Measurements from ENCODE around the gene EPB41L3.

EPB41L3 gene

DNA sequence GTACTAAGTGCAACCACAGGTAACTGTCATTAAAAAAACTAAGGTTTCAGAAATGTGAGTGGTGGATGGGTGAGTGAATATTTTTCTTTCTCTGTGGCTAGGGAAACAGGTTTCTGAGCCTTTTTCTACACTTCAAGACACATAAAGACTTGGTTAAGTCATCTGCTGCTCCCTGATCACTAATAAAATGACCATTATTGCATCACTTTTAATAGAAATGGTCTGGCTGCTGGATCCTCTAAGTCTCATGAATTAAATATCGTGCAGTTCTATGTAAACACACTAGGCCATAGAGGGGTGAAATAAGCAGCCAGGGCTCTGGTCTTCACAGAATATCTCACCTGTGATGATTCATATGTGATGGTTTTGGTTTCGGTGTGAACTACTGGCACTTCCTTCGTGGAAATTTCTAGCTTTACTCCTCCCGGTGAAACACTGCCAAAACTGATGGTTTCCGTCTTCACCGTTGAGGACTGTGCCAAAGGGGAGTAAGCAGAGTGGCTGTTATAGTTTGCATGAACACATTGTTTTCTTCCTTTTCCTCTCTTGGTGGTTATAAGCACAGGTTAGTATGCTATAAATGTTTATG is 147.8 kb downstream of the EPB41L3 start:
- DNase-seq, result no peak

DNA sequence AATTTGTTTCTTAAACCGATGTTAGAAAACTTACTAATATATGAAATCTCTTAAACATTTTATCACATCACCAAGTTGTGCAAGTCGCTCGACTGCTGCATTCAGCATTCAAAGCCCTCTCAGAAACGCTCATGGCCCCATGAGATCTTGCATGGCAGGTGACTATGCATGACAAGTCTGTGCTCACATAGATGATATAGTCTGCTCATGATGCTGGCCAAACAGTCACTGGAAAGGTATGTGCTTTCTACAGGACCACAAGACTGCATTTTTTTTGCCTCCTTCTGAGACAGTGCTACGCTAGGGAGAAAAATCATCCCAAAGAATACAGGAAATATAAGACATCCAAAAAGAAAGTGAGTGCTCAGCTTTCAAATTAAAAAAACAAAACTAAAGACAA is 150.0 kb downstream of the EPB41L3 start:
- DNase-seq, result no peak

DNA sequence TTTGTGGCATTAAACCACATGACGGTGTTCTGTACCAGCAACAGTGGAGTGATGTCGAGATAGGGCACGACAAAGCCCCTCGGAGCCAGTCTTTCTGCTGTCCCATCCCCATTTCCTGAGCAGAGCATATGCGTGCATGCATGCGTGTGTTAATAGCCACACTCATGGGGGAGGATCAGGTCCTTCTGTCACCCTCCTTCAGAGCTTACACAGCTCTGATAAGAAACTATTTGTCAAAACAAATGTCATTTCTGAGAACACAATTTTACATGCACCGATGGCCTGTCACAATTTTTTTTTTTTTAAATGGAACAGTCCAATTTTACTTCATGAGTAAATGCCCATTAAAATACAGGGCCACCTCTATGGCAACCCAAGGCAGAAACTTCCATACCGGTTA is 152.4 kb downstream of the EPB41L3 start:
- no peak for DNase-seq

DNA sequence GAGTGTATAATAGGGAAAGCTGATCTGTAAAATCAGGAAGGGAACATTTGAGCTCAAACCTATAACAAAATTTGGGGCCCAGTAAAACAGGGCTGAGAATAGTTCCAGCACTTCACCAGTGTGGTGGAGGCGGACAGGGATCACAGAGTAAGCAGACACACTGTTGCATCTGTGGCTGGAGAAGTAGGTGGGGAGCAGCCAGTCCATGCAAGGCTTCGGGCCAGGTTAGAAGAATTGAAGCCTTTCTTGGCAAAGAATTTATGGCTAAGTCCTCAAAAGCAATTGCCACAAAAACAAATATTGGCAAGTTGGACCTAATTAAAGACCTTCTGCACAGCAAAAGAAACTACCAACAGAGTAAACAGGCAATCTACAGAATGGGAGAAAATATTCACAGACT is 154.4 kb downstream of the EPB41L3 start:
- DNase-seq, result no peak

DNA sequence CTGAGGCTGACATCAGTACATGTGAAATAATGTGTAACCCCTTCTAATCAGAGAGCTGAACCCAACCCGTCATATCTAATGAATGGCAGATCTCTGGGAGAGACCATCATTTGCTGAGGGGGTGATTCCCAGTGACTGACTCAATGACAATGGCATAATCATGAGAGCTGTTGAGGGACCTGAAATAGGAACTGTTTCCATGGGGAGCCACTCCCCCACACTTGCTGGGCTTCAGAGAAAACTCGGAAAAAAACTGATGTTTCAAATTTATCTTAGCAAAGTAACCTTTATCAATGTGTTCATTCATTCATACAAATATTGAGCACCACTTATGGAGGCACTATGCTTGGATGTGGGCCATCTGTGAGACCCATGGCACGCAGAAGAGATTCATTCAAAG is 154.9 kb downstream of the EPB41L3 start:
- no peak for DNase-seq

DNA sequence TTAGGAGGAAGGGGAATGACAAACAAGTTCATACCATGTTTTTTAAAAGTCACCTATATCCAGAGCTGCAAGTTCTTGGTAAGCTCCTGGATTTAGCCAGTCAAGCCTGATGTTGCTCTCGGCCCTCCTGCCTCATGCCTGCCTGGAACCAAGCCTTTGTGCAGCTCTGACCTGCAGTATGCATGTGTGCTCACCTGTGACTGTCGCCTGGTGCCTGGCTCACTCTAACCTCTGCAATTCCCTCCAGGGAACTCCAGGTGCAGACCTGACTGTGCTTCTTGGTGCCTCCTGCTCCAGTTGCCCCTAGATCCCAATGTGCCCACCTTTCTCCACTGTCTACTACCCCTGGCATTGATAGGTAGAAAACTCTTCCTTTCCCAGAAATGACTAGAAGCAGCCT is 163.2 kb downstream of the EPB41L3 start:
- DNase-seq, result no peak

DNA sequence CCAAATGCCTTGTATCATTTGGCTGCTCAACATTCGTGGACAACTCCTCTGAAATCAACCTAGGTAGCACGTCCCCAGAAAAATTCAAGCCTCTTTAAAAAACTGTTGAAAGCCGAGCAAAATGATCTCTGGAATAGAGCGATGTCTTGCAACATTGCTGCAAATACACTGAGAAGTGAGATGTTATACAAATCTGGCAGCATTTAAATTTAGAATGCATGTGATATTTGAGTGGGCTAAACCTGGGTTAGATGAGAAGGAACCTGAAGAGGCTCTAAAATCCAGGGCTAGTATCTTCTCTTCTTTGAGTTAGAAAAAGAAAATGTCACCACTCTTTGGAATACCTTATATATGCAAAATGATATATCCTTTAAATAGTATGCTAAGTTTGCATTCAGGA is 166.8 kb downstream of the EPB41L3 start:
- no peak for DNase-seq

DNA sequence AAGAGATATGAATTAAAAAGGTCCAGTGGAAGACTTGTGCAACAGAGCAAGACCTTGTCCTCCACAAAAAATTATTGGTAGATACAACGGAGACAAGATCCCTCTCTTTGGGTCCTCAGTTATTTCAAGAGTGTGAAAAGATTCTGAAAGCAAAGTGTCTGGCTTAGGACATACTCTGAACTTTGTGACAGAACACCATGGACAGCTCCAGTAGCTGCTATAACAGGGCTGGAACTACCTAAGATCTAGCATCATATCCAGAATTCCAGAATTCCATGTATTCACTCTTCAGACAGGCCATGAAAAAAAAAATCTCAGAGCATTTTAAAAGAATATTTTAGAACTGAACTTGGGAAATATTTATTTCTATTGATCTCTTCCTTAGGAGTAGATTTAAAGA is 173.5 kb downstream of the EPB41L3 start:
- DNase-seq, result no peak

DNA sequence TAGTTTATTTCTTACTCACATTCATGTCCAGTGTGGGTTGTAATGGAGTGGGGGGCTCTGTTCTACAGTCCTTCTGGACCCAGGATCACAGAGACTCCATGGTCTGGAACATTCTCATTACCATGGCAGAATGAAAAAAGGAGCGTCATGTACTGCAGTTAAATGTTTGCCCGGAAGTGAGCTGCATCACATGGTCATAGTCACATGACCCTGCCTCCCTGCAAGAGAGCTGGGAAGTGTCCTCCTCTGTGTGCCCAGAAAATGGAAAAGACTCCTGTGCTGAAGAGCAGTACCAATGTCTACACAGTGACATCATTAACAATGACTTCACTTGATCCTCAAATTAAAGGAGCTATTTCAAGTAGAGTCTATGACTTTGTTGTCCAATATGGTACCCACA is 174.3 kb downstream of the EPB41L3 start:
- no peak for DNase-seq

DNA sequence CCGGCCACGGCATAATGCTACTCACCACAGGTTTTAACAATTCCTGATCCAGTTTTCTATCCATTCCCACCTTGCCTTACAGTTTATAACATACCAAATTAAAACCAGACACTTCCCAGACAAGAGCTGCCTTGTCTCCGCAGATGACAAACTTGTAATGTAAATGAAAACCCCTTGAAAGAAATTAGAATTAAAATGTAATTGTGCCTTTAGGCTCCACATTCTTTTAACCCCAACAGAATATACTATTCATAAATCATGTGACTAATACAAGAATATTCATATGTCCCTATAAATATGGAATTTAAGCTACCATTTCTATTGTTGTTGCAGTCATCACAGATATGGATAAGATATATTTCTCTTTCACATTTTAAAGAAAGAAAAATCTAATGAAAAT is 178.4 kb downstream of the EPB41L3 start:
- no peak for DNase-seq

DNA sequence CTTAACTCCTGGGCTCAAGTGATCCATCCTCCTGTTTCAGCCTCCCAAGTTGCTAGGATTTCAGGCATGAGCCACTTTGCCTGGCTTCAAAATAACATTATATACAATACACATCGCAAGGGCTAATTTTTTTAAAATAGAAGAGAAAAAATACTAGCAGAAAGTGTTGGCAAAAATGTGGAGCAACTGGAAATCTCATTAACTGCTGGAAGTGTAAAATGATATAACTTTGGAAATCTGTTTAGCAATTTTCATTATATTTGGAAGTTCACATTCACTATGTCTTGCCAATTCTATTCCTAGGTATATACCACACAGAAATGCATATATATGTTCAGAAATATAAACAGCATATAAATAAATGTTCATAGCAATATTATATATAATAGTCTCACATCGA is 193.2 kb downstream of the EPB41L3 start:
- no peak for DNase-seq

Measured in hematopoietic multipotent progenitor cell treated with erythropoietin and hydrocortisone succinate and interleukin-3 and kit ligand, for 6 days (in vitro differentiated cells).